PFSK-1 (cell line): ENCODE results near the gene DAB1.

Experiments used
- FOXP2 ChIP-seq: optimal IDR thresholded peaks from 2 replicates; pipeline ENCODE3; 2011; ENCODE audit warnings: borderline replicate concordance, control low read depth, inconsistent platforms; ENCODE audit not compliant: insufficient read depth; ENCODE audit errors: extremely low read length, extremely low read depth
- POLR2AphosphoS5 ChIP-seq: IDR thresholded peaks from 2 replicates; pipeline ENCODE4 v1.6.1; 2012; ENCODE audit warnings: low read depth, mild to moderate bottlenecking, control low read depth, low read length, moderate library complexity
- SIN3A ChIP-seq: IDR thresholded peaks from 2 replicates; pipeline ENCODE4 v1.6.1; 2012; ENCODE audit warnings: mild to moderate bottlenecking, low read length, moderate library complexity, borderline replicate concordance; ENCODE audit not compliant: insufficient read depth
- TAF1 ChIP-seq: IDR thresholded peaks from 2 replicates; pipeline ENCODE4 v1.6.1; 2012; ENCODE audit warnings: low read length, control low read depth, borderline replicate concordance; ENCODE audit not compliant: insufficient read depth
- TF ChIP-seq, protein P1 (sequence below), 2 experiments: IDR thresholded peaks; 2 replicates each; pipeline versions ENCODE4 v1.6.1 to v1.8.0; 2011 to 2012; ENCODE audit warnings: low read depth in 2 of 2, low read length in 2 of 2, control low read depth in 1 of 2, inconsistent platforms in 1 of 2, mild to moderate bottlenecking in 1 of 2, moderate library complexity in 1 of 2; ENCODE audit not compliant: insufficient read depth in 1 of 2

DAB1 gene

DNA sequence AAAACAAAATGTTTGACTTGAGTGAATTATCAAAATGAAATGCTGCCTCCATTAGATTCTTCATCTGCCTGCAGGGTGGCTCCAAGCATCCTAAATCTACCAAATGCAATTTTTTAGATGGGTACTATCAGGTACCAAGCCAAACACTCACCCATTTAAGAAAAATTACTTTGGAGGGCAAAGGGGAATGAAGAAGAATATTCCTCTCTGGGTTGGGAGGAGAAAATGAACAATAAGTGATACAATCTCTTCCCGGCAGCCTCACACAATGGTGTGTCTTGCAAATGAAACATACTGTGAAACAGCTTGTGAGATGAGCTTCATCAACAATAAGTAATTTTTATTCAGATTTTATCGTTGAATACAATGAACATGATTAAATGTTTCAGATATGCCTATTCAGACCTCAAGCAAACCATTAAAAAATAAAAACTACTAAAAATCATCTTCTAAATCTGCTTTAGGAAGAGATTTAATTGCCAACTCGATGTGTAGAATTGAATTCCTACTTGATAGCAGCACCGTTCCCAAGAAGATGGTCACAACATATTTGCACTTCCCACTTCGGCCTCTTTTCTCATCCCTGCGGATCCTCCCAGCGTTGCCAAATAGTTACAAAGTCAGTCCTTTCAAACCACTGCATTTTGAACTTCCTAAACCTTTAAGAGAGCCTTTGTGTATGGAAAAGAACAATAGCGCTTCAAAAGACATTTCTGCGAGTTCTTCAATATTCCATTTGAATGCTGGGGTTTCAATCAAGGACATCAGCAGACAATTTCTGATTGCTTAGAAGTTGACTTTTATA is 2.7 kb downstream of the DAB1 start:
- TF ChIP-seq TAF1 (no peak), POLR2AphosphoS5 (no peak), FOXP2 (no peak), SIN3A (no peak)
- TF ChIP-seq, protein P1, sequence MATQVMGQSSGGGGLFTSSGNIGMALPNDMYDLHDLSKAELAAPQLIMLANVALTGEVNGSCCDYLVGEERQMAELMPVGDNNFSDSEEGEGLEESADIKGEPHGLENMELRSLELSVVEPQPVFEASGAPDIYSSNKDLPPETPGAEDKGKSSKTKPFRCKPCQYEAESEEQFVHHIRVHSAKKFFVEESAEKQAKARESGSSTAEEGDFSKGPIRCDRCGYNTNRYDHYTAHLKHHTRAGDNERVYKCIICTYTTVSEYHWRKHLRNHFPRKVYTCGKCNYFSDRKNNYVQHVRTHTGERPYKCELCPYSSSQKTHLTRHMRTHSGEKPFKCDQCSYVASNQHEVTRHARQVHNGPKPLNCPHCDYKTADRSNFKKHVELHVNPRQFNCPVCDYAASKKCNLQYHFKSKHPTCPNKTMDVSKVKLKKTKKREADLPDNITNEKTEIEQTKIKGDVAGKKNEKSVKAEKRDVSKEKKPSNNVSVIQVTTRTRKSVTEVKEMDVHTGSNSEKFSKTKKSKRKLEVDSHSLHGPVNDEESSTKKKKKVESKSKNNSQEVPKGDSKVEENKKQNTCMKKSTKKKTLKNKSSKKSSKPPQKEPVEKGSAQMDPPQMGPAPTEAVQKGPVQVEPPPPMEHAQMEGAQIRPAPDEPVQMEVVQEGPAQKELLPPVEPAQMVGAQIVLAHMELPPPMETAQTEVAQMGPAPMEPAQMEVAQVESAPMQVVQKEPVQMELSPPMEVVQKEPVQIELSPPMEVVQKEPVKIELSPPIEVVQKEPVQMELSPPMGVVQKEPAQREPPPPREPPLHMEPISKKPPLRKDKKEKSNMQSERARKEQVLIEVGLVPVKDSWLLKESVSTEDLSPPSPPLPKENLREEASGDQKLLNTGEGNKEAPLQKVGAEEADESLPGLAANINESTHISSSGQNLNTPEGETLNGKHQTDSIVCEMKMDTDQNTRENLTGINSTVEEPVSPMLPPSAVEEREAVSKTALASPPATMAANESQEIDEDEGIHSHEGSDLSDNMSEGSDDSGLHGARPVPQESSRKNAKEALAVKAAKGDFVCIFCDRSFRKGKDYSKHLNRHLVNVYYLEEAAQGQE (IDR thresholded peaks at IDR 0.05; ENCODE audit: insufficient read depth in 1 of 2, low read depth in 2 of 2, low read length in 2 of 2) = no peak

DNA sequence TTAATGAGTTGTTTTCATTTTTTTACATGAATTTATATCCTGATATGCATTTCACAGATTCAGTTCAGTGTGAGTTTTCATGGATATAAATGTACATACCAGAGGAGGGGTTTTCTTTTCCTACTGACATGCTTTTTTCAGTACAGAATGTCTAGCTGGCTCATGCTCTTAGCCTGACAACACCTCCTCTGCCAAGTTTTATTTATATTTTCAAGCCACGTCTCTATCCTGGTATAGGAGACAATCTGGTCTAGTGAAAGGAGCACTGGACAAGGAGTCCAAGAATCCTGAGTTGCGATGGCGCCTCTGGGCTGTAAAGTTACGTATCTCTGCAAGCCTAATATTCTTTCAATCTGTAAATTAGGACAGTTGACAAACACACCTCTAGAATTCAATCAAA is 4.9 kb downstream of the DAB1 start:
- TF ChIP-seq FOXP2 = no peak
- TF ChIP-seq, protein P1 (IDR thresholded peaks at IDR 0.05; ENCODE audit: insufficient read depth in 1 of 2, low read depth in 2 of 2, low read length in 2 of 2) = no peak
- no peak for TF ChIP-seq SIN3A
- no peak for TF ChIP-seq POLR2AphosphoS5
- TF ChIP-seq TAF1 = no peak

DNA sequence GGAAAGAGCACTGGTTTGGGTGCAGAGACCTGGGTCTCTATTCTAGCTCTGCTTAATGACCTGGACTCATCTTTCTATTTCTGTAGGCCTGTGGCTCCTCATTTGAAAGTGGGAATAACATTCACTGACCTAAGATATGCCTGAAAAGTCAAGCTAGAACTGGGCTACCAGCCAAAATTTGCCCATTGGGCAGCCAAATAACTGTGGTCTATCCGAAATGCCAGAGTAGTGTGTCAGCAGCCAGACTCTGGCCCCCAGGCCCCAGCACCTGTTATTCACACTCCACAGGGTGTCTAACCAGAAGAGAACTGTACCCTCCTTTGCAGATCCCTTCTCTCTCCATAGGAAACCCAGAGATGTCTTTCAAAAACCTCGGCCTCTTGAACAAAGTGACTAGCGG is 12.6 kb downstream of the DAB1 start:
- TF ChIP-seq, protein P1 (IDR thresholded peaks at IDR 0.05; ENCODE audit: insufficient read depth in 1 of 2, low read depth in 2 of 2, low read length in 2 of 2) = no peak
- TF ChIP-seq FOXP2 (no peak), TAF1 (no peak), SIN3A (no peak)

DNA sequence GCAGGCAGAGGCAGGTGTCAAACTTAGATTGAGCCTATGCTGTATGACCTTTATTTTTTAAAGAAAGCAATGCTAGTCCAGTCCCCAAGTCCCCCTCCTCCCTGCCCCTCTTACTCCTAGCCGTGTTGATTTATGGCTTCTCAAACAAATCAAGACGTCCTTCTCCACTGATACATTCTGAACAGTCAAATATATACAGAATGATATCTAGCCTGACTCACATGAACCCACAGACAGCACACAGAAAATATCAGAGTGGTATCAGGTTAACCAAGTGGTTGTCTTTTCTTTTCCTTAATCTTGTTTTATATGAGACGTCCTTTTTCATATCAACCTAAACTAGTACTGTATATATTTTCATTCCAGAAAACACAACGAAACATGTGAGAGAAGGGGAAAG is 13.4 kb downstream of the DAB1 start:
- TF ChIP-seq FOXP2 = no peak
- no peak for TF ChIP-seq TAF1
- TF ChIP-seq SIN3A = no peak
- TF ChIP-seq, protein P1 (IDR thresholded peaks at IDR 0.05; ENCODE audit: insufficient read depth in 1 of 2, low read depth in 2 of 2, low read length in 2 of 2) = no peak

DNA sequence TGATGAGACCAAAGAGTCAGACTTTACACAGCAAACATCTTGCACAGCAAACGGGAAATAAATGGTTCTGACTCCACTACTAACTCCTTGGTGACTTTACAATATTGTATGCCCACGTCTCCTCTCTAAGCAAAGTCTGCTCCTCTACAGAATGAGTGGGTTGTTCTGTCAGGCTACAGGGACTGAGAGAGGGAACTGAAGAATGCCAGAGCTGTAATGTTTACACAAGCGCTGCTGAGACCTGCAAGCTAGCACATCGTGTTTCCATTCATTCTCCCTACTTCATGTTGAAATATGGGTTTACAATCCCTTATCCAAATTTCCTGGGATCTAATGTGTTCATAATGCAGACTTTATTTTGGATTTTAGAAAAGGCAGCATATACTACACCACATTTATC is 15.9 kb downstream of the DAB1 start:
- no peak for TF ChIP-seq TAF1
- TF ChIP-seq POLR2AphosphoS5 = no peak
- TF ChIP-seq FOXP2 = no peak
- TF ChIP-seq SIN3A = no peak
- TF ChIP-seq, protein P1 (IDR thresholded peaks at IDR 0.05; ENCODE audit: insufficient read depth in 1 of 2, low read depth in 2 of 2, low read length in 2 of 2) = no peak
